H9 (cell line): ENCODE results near the gene KRT78. TPM values are rescaled to one million over a fixed set of nuclear protein-coding genes. Genes with fewer than 3 reads are reported as not detected.

ENCODE experiments used
- DNase-seq: peaks from one replicate; pipeline ENCODE4 v3.0.0-alpha.2; 2017
- H2AFZ ChIP-seq: one replicate; pipeline ENCODE4 v1.6.1; 2013; ENCODE audit warnings: mild to moderate bottlenecking, low read length, control low read depth, moderate library complexity
- H2AK5ac ChIP-seq: 2 replicates; pipeline ENCODE4 v1.6.1; 2013; ENCODE audit warnings: low read length, control low read depth, mixed read lengths; ENCODE audit not compliant: insufficient read length
- H2BK120ac ChIP-seq: one replicate; pipeline ENCODE4 v1.6.1; 2013; ENCODE audit warnings: low read depth, mild to moderate bottlenecking, low read length, control low read depth, inconsistent platforms; ENCODE audit not compliant: poor library complexity, severe bottlenecking
- H2BK12ac ChIP-seq: 2 replicates; pipeline ENCODE4 v1.6.1; 2013; ENCODE audit warnings: low read length, control low read depth, mixed read lengths, low read depth; ENCODE audit not compliant: insufficient read length
- H2BK15ac ChIP-seq: 2 replicates; pipeline ENCODE4 v1.6.1; 2013; ENCODE audit warnings: low read depth, low read length, control low read depth
- H2BK20ac ChIP-seq: one replicate; pipeline ENCODE4 v1.6.1; 2013; ENCODE audit warnings: low read depth, mild to moderate bottlenecking, low read length, control low read depth, inconsistent platforms; ENCODE audit not compliant: poor library complexity, severe bottlenecking
- H2BK5ac ChIP-seq: 2 replicates; pipeline ENCODE4 v1.6.1; 2013; ENCODE audit warnings: low read length, control low read depth, mixed read lengths; ENCODE audit not compliant: insufficient read length
- H3K14ac ChIP-seq: 2 replicates; pipeline ENCODE4 v1.6.1; 2013; ENCODE audit warnings: low read length, control low read depth; ENCODE audit not compliant: insufficient read depth
- H3K18ac ChIP-seq: 2 replicates; pipeline ENCODE4 v1.6.1; 2013; ENCODE audit warnings: low read depth, mild to moderate bottlenecking, mixed read lengths, low read length, control low read depth; ENCODE audit not compliant: insufficient read length
- H3K23ac ChIP-seq: 2 replicates; pipeline ENCODE4 v1.6.1; 2013; ENCODE audit warnings: low read length, control low read depth, mixed read lengths, low read depth; ENCODE audit not compliant: insufficient read length
- H3K23me2 ChIP-seq: 2 replicates; pipeline ENCODE4 v1.6.1; 2013; ENCODE audit warnings: low read depth, mild to moderate bottlenecking, mixed read lengths, low read length, control low read depth; ENCODE audit not compliant: insufficient read length, poor library complexity, severe bottlenecking
- H3K27ac ChIP-seq: 2 replicates; pipeline ENCODE4 v1.5.1; 2013; ENCODE audit warnings: low read length, control low read depth, mixed read lengths, low read depth; ENCODE audit not compliant: insufficient read length
- H3K27me3 ChIP-seq: 2 replicates; pipeline ENCODE4 v1.6.1; 2013; ENCODE audit warnings: low read length, control low read depth, inconsistent platforms; ENCODE audit not compliant: insufficient read depth
- H3K4ac ChIP-seq: 2 replicates; pipeline ENCODE4 v1.6.1; 2013; ENCODE audit warnings: low read depth, mild to moderate bottlenecking, control low read depth, inconsistent platforms, low read length, moderate library complexity
- H3K4me1 ChIP-seq: 2 replicates; pipeline ENCODE4 v1.6.1; 2013; ENCODE audit warnings: low read length, control low read depth, inconsistent platforms; ENCODE audit not compliant: insufficient read depth
- H3K4me2 ChIP-seq: 2 replicates; pipeline ENCODE4 v1.6.1; 2013; ENCODE audit warnings: low read length, control low read depth, mixed read lengths; ENCODE audit not compliant: insufficient read length, insufficient read depth
- H3K56ac ChIP-seq: 2 replicates; pipeline ENCODE4 v1.6.1; 2013; ENCODE audit warnings: low read depth, mild to moderate bottlenecking, mixed read lengths, low read length, control low read depth; ENCODE audit not compliant: insufficient read length
- H3K79me1 ChIP-seq: 2 replicates; pipeline ENCODE4 v1.6.1; 2013; ENCODE audit warnings: low read depth, mild to moderate bottlenecking, moderate library complexity, low read length, control low read depth, inconsistent platforms; ENCODE audit not compliant: insufficient read depth, poor library complexity, severe bottlenecking
- H3K79me2 ChIP-seq: 2 replicates; pipeline ENCODE4 v1.6.1; 2013; ENCODE audit warnings: low read length, control low read depth, inconsistent platforms; ENCODE audit not compliant: insufficient read depth
- H3K9ac ChIP-seq: 2 replicates; pipeline ENCODE4 v1.6.1; 2013; ENCODE audit warnings: low read length, control low read depth, mixed read lengths; ENCODE audit not compliant: insufficient read length; ENCODE audit errors: extremely low read depth
- H3K9me3 ChIP-seq: one replicate; pipeline ENCODE4 v1.6.1; 2013; ENCODE audit warnings: low read depth, low read length, inconsistent platforms; ENCODE audit not compliant: control insufficient read depth
- H3T11ph ChIP-seq: one replicate; pipeline ENCODE4 v1.6.1; 2013; ENCODE audit warnings: mild to moderate bottlenecking, low read length, control low read depth, inconsistent platforms
- H4K20me1 ChIP-seq: one replicate; pipeline ENCODE4 v1.6.1; 2013; ENCODE audit not compliant: control insufficient read depth, insufficient read length, insufficient read depth
- H4K5ac ChIP-seq: 2 replicates; pipeline ENCODE4 v1.6.1; 2013; ENCODE audit warnings: low read depth, mild to moderate bottlenecking, mixed read lengths, low read length, control low read depth; ENCODE audit not compliant: insufficient read length
- H4K8ac ChIP-seq: replicated peaks from 2 replicates; pipeline ENCODE4 v1.6.1; 2013; ENCODE audit warnings: low read length, control low read depth, mixed read lengths, low read depth; ENCODE audit not compliant: insufficient read length
- H4K91ac ChIP-seq: 2 replicates; pipeline ENCODE4 v1.6.1; 2013; ENCODE audit warnings: low read depth, mild to moderate bottlenecking, moderate library complexity, mixed read lengths, low read length, control low read depth; ENCODE audit not compliant: insufficient read length
- H3K27ac Mint-ChIP-seq, 3 experiments: 2 replicates in 2 of 3; 3 replicates in 1 of 3; pipeline ENCODE4 v1.8.0; 2020 to 2021; ENCODE audit warnings: mixed read lengths in 3 of 3, mild to moderate bottlenecking in 1 of 3, moderate library complexity in 1 of 3
- H3K27me3 Mint-ChIP-seq: 2 replicates; pipeline ENCODE4 v1.8.0; 2021; ENCODE audit warnings: low read depth, mild to moderate bottlenecking, moderate library complexity, mixed read lengths
- H3K36me3 Mint-ChIP-seq, 3 experiments: 2 replicates in 2 of 3; 3 replicates in 1 of 3; pipeline ENCODE4 v1.8.0; 2020 to 2021; ENCODE audit warnings: low read depth in 3 of 3, mixed read lengths in 3 of 3; ENCODE audit not compliant: insufficient read depth in 1 of 3
- H3K4me1 Mint-ChIP-seq, 2 experiments: 2 replicates each; pipeline ENCODE4 v1.8.0; 2020; ENCODE audit warnings: mixed read lengths in 2 of 2
- H3K4me3 Mint-ChIP-seq, 2 experiments: 2 replicates in 1 of 2; 3 replicates in 1 of 2; pipeline ENCODE4 v1.8.0; 2020 to 2021; ENCODE audit warnings: mild to moderate bottlenecking in 2 of 2, mixed read lengths in 2 of 2, moderate library complexity in 1 of 2
- H3K9me3 Mint-ChIP-seq, 2 experiments: 2 replicates in 1 of 2; 3 replicates in 1 of 2; pipeline ENCODE4 v1.8.0; 2020; ENCODE audit warnings: mild to moderate bottlenecking in 2 of 2, mixed read lengths in 2 of 2, moderate library complexity in 1 of 2
- WGBS: extraction: QIAGEN DNeasy Blood & Tissue Kit; methylation state at CpG from one replicate; pipeline ENCODE4 v1.1.7; 2013; ENCODE audit warnings: missing lambda C conversion rate, low lambda C conversion rate, mixed read lengths; ENCODE audit not compliant: insufficient read length; ENCODE audit errors: extremely low coverage; 5-methylcytosine and 5-hydroxymethylcytosine counted together
- total RNA-seq: library from RNA; stranded (reverse); gene quantifications from 2 replicates; pipeline ENCODE4 v1.2.1, GENCODE V29; 2021
- TF ChIP-seq, protein P1 (sequence below): fragments of 200-600 bp; sonication (generic); conservative IDR thresholded peaks from 3 replicates; pipeline ENCODE4 v1.8.0; 2021; ENCODE audit warnings: antibody characterized with exemption, mild to moderate bottlenecking

KRT78 gene
- total RNA-seq, 1 experiment from 2014 or later, result not detected

DNA sequence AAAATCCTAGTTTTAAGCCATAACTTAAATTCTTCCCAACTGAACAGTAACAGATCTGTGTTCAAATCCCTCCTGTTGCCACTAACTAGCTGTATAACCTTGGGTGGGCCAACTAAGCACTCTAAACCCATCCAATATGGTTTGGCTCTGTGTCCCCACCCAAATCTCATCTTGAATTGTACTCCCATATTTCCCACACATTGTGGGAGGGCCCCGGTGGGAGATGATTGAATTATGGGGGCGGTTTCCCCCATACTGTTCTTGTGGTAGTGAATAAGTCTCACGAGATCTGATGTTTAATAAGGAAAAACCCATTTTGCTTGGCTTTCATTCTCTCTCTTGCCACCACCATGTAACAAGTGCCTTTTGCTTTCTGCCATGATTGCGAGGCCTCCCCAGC lies 33.6 kb downstream of the KRT78 start:
- no peak overlapping the region for H3T11ph ChIP-seq
- H3K4me2 ChIP-seq, result no peak overlapping the region

More for the DNA sequence above, 33.6 kb downstream of the KRT78 start:
- Histone ChIP-seq H3K27ac (no peak overlapping the region), H3K18ac (no peak overlapping the region), H2BK120ac (no peak overlapping the region), H4K8ac (no peak overlapping the region), H3K79me1 (no peaks in the 10 kb centered on the region), H4K20me1 (no peaks in the 10 kb centered on the region), H2AK5ac (no peak overlapping the region), H2BK20ac (no peak overlapping the region), H3K9ac (no peak overlapping the region), H3K27me3 (no peaks in the 10 kb centered on the region), H4K5ac (no peak overlapping the region), H3K4ac (no peak overlapping the region), H2AFZ (no peak overlapping the region), H2BK15ac (no peak overlapping the region), H3K56ac (no peak overlapping the region), H3K9me3 (no peaks in the 10 kb centered on the region), H3K79me2 (no peaks in the 10 kb centered on the region), H3K23ac (no peak overlapping the region), H2BK5ac (no peak overlapping the region), H4K91ac (no peak overlapping the region), H3K14ac (no peak overlapping the region), H3K23me2 (no peaks in the 10 kb centered on the region), H2BK12ac (no peak overlapping the region), H3K4me1 (no peaks in the 10 kb centered on the region)
- DNase-seq, result no peak
- H3K9me3 Mint-ChIP-seq, result no peaks in the 10 kb centered on the region
- TF ChIP-seq, protein P1, sequence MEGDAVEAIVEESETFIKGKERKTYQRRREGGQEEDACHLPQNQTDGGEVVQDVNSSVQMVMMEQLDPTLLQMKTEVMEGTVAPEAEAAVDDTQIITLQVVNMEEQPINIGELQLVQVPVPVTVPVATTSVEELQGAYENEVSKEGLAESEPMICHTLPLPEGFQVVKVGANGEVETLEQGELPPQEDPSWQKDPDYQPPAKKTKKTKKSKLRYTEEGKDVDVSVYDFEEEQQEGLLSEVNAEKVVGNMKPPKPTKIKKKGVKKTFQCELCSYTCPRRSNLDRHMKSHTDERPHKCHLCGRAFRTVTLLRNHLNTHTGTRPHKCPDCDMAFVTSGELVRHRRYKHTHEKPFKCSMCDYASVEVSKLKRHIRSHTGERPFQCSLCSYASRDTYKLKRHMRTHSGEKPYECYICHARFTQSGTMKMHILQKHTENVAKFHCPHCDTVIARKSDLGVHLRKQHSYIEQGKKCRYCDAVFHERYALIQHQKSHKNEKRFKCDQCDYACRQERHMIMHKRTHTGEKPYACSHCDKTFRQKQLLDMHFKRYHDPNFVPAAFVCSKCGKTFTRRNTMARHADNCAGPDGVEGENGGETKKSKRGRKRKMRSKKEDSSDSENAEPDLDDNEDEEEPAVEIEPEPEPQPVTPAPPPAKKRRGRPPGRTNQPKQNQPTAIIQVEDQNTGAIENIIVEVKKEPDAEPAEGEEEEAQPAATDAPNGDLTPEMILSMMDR, result no peak
- no peak overlapping the region for H3K27ac Mint-ChIP-seq
- peaks cover 3 to 7% of the 10 kb centered on the region in 2 experiments; a peak in 3 of 4 replicates for H3K4me1 Mint-ChIP-seq
- no peak overlapping the region for H3K4me3 Mint-ChIP-seq
- peaks cover 3% of the 10 kb centered on the region for H3K27me3 Mint-ChIP-seq
- WGBS, result no CpG with 5 or more reads among the region's 4 CpGs
- H3K36me3 Mint-ChIP-seq, result no peaks in the 10 kb centered on the region; a peak in 1 of 7 replicates
